Stimulated activated CD4-positive, alpha-beta T cell treated with anti-CD3 and anti-CD28 coated beads, TNF-alpha, amount 100 ng/mL, for 4 hours (primary cell): ENCODE measurements around the gene G3BP1.
"Not testable (repeated sequence)": the region's sequence is repeated elsewhere in the genome, so short reads cannot be mapped to it uniquely, and the experiment has no call there.

Source experiments
- DNase-seq, 3 experiments: peaks; one replicate each; pipeline ENCODE4 v3.0.0-alpha.2; 2020; ENCODE audit warnings: low read depth in 3 of 3

G3BP1 gene

DNA sequence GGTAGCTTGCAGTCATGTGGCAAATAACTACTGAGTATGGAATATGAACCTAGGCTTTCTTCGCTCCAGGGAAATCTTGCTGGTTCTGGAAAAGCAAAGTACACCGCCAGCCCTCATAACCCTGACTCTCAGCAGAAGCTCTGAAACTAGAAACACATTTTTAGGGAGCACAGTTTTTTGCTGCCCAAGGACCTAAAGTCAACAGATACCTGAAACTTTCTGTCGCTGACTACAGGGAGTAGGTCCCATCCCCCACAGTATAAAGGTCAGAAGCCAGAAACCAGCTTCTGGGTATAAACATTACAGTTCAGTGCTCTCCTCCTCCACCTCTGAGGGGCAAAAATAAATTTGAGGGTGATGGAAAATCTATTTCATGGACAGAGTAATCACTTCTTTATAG, 16.4 kb upstream of the G3BP1 start:
- no peak for DNase-seq

GRCh38 chr5:151757233-151758140, 14.3 kb upstream of the G3BP1 start:
- DNase-seq = peak in 1 of 3 experiments; percentile 26

- DNase-seq = no peak
These were observed 13.7 kb upstream of the G3BP1 start for GRCh38 chr5:151758141-151758429.

- peak; percentile 80 to 84 (median 83) for DNase-seq
These were observed 13.1 kb upstream of the G3BP1 start, which contains the start of gene ATOX1 for GRCh38 chr5:151758430-151759241. ATOX1 (minus strand) TSS chr5:151758631; CDS start chr5:151758551, 80 bp downstream.

- no peak for DNase-seq
These were observed 7.0 kb upstream of the G3BP1 start for GRCh38 chr5:151764801-151765200.

- no peak for DNase-seq
These were observed 4.8 kb upstream of the G3BP1 start for GRCh38 chr5:151766975-151767374.

GRCh38 chr5:151770383-151771258, 1.1 kb upstream of the G3BP1 start:
- DNase-seq = peak in 1 of 3 experiments; percentile 5

DNA sequence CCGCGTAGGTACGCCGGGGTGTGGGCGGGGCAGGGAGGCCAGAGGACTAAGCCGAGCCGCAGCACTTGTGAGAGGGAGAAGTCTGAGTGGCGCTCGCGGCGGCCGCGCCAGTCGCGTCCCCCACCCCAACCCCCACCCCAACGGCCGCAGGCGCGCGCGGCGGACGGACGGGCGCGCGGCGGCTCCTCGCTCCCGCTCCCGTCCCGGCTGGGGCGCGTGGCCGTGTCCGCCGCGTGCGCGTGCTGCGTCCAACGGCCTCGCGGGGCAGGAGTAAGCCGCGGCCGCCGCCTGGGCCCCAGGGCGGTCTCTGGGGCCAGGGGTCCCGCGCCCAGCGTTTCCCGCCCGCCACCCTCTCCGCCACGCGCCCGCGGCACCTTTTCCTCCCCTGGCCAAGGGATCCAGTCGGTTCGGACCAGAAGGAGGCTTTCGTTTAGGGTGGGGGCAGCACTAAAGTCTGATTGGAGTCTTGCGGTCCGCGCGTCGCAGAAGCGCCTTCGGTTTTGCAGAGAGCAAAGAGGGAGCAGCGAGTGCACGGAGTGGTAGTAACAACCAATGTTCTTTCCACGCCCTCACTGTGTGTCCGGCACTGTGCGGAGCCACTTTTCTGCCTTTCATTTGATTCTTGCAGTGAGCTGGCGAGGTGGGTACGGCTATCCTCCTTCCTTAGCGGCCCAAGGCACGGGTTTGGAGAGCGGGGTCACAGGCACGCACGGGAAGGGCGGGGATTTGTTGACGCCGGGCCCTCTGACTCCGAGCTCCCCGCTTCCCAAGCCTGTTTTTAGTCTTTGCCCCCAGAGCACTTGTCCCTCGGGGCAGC, 483 bp downstream of the G3BP1 start:
- peak in 2 of 3 experiments; percentile 13 to 15 for DNase-seq

DNA sequence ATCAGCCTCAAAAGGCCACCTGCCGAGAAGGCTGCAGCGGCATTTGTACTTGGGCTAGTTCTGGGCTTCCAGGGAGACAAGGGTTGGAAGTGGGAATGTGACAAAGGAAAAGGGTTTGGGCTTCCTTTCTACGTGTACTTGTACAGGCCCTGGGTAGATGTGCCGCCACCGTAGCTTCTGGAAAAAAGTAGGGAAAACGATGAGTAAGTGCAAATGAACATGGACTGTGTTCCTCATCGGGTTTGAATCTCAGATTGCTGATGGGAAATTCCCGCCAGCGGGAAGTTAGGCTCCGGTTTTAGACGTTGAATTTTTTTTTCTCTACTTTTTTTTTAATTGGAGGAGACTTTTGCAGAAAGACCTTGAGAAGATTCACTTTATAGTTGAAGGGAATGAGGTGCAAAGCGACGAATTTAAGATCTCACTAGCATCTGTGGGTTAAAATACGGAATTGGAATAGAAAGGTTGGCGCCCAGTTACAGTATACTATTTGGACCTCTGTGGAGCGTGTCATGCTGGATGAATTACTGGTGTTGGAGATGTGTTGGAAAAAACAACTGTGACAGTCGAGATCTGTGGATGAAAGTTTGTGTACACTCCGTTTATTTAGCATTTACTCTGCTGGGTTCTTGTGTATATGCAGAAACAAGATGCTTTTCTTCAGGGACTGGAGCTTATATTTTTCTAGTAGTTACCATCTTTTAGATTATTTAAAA, 1.2 kb downstream of the G3BP1 start:
- no peak for DNase-seq

GRCh38 chr5:151773951-151774350, 2.2 kb downstream of the G3BP1 start:
- no peak for DNase-seq

GRCh38 chr5:151775025-151775606, 3.4 kb downstream of the G3BP1 start:
- no peak for DNase-seq

- no peak for DNase-seq
These were observed 7.9 kb downstream of the G3BP1 start for GRCh38 chr5:151779531-151780125.

GRCh38 chr5:151780348-151780747, 8.6 kb downstream of the G3BP1 start:
- no peak for DNase-seq

GRCh38 chr5:151781201-151781600, 9.4 kb downstream of the G3BP1 start:
- no peak for DNase-seq

GRCh38 chr5:151783664-151784063, 11.9 kb downstream of the G3BP1 start:
- not testable (repeated sequence) for DNase-seq

DNA sequence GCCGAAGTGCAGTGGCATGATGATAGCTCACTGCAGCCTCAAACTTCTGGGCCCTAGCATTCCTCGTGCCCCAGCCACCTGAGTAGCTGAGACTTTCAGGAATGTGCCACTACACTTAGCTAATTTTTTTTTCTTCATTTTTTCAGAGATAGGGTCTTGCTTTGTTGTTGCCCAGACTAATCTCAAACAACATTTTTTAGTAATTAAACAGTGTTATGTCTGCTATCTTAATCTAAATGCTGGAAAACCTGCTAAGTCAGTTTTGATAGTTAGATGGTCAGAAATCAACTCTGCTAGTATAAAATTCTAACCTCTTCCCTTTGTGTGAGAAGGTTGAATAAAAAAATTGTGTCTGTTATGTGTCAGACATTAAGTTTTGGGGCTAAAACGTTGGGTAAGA, 12.4 kb downstream of the G3BP1 start:
- no peak for DNase-seq

DNA sequence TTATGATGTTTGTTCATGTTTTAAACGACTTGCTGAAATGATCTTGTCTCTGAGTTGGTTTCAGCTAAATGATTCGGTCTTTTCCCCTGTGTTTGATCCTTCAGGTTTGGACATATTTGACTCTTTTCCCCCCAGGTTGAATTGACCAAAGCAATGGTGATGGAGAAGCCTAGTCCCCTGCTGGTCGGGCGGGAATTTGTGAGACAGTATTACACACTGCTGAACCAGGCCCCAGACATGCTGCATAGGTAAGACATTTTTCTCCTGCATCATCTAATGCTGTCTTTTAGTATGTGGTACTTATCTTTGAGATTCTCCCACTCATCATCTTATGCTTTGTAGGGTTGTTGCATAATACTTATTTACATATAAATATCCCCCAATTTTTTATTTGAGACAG, 14.7 kb downstream of the G3BP1 start:
- DNase-seq = no peak

DNA sequence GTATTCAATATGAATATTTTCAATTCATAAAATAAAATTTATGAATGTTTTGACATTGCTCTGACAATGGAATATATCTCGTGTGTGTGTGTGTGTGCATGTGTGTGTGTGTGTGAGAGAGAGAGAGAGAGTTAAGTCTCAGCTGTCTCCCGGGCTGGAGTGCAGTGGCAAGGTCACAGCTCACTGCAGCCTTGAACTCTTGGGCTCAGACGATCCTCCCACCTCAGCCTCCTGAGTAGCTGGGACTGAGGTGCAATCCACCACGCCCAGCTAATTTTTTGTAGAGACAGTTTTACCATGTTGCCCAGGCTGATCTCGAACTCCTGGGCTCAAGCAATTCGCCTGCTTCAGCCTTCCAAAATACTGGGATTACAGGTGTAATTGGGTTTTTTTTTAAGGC, 16.1 kb downstream of the G3BP1 start:
- DNase-seq = no peak

DNA sequence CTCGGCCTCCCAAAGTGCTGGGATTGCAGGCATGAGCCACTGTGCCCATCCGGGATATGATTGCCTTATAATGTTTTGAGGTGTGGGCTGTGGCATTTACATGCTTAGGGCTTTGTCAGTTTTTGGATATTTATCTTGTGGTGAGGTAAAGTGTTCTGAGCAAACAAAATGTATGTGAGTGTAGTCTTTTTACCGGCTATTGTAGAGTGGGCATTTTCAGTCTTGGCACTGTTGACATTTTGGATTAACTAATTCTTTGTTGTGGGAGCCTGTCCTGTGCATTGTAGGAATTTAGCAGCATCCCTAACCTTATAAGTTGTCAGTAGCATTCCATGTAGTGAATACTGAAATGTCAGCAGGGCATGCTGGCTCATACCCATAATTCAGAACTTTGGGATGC, 21.6 kb downstream of the G3BP1 start:
- DNase-seq = no peak

DNA sequence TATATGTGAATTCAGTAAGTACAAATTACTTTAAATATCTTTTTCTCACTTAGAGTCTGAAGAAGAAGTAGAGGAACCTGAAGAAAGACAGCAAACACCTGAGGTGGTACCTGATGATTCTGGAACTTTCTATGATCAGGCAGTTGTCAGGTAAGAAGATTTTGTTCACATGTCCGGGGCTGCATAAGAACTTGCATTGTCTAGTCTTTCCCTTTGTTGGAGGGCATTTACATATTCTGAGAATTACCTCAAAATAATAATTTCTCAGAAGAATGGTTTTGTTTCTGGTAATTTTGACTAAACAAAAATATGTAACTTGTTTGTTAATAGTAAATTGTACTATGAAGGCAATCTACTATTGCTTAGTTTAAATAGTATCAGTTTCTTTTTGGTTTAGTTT, 23.7 kb downstream of the G3BP1 start:
- no peak for DNase-seq
